ENCODE measurements around the gene MRNIP.

Gene MRNIP

GRCh38 chr5:179858586-179859427, at the start of gene MRNIP:
TSS of gene MRNIP (minus strand) at chr5:179858817. CDS start at chr5:179858796, 21 bp downstream.
- DNase-seq: peak; percentile 95

- peak; percentile 84 for DNase-seq
Measured at GRCh38 chr5:179907556-179908324, 49.1 kb upstream of the MRNIP start, which contains the start of gene TBC1D9B. TSS of gene TBC1D9B (minus strand) at chr5:179907897. CDS start at chr5:179907821, 76 bp downstream.

- DNase-seq: peak; percentile 40
Measured at GRCh38 chr5:179906795-179907555, 48.4 kb upstream of the MRNIP start.

GRCh38 chr5:179906294-179906794, 47.7 kb upstream of the MRNIP start:
- no peak for DNase-seq

GRCh38 chr5:179905161-179905560, 46.5 kb upstream of the MRNIP start:
- no peak for DNase-seq

- no peak for DNase-seq
Measured at GRCh38 chr5:179904463-179905160, 46.0 kb upstream of the MRNIP start.

- DNase-seq: no peak
Measured at GRCh38 chr5:179902763-179903158, 44.1 kb upstream of the MRNIP start.

GRCh38 chr5:179901915-179902762, 43.5 kb upstream of the MRNIP start:
- no peak for DNase-seq

GRCh38 chr5:179901462-179901861, 42.8 kb upstream of the MRNIP start:
- no peak for DNase-seq

GRCh38 chr5:179900711-179901110, 42.1 kb upstream of the MRNIP start:
- DNase-seq: no peak

GRCh38 chr5:179900206-179900605, 41.6 kb upstream of the MRNIP start:
- no peak for DNase-seq

- DNase-seq: no peak
Measured at GRCh38 chr5:179895861-179896260, 37.2 kb upstream of the MRNIP start.

GRCh38 chr5:179893958-179894895, 35.6 kb upstream of the MRNIP start:
- DNase-seq: no peak

- DNase-seq: no peak
Measured at GRCh38 chr5:179893076-179893957, 34.7 kb upstream of the MRNIP start.

GRCh38 chr5:179892255-179892654, 33.6 kb upstream of the MRNIP start:
- no peak for DNase-seq

GRCh38 chr5:179890751-179891682, 32.4 kb upstream of the MRNIP start:
- no peak for DNase-seq

- DNase-seq: no peak
Measured at GRCh38 chr5:179889885-179890284, 31.3 kb upstream of the MRNIP start.

GRCh38 chr5:179887802-179888201, 29.2 kb upstream of the MRNIP start:
- no peak for DNase-seq
